ENCODE data around the gene DEPDC1B. TPM values are rescaled to one million over a fixed set of nuclear protein-coding genes. Genes with fewer than 3 reads are reported as not detected.

DEPDC1B gene
- total RNA-seq, 4 donors from 2014 or later = 2.7 to 3.2 (median 2.9) TPM; not detected in 1

GRCh38 chr5:60690326-60690725 is 9.6 kb downstream of the DEPDC1B start:
- intact Hi-C loops (cut with DNase I; ENCODE audit: low total_unique reads) = no loop called here

GRCh38 chr5:60688980-60689379 is 11.0 kb downstream of the DEPDC1B start:
- intact Hi-C loops (cut with DNase I; ENCODE audit: low total_unique reads) (no loop called here), in situ Hi-C loops (cut with MboI; ENCODE audit: low pct_ligation_motif_present in 1 of 4, low pct_unique_long_range_greater_than_20kb in 1 of 4, low sequenced_read_pairs in 3 of 4) (no loop called here)
- H3K27ac ChIP-seq = no peak overlapping the region
- no peaks in the 10 kb centered on the region for H3K36me3 ChIP-seq
- no peak for TF ChIP-seq POLR2A (IDR thresholded peaks at IDR 0.05)
- TF ChIP-seq POLR2AphosphoS5 (IDR thresholded peaks at IDR 0.05) = no peak
- no peak for TF ChIP-seq CTCF (IDR thresholded peaks at IDR 0.05)
- TF ChIP-seq EP300 (IDR thresholded peaks at IDR 0.05; ENCODE audit: low read depth) = no peak
- no peak overlapping the region for H3K4me3 ChIP-seq
- no peak for DNase-seq
- H3K9me3 ChIP-seq = no peaks in the 10 kb centered on the region
- 87% methylated on average over 1 of the region's 1 CpG; no CpG with 5 or more reads in 1 of the 2 donors for WGBS, 2 donors (ENCODE audit: low coverage in 1 of 2)
- H3K4me1 ChIP-seq = no peaks in the 10 kb centered on the region
- no peaks in the 10 kb centered on the region for H3K27me3 ChIP-seq

More at GRCh38 chr5:60690326-60690725, 9.6 kb downstream of the DEPDC1B start:
- H3K4me1 ChIP-seq = no peaks in the 10 kb centered on the region
- no peaks in the 10 kb centered on the region for H3K36me3 ChIP-seq
- no peaks in the 10 kb centered on the region for H3K9me3 ChIP-seq
- 84 to 92% methylated on average over 4 of the region's 4 CpGs for WGBS, 2 donors (ENCODE audit: low coverage in 1 of 2)
- H3K27me3 ChIP-seq = no peaks in the 10 kb centered on the region
- H3K27ac ChIP-seq = no peak overlapping the region
- in situ Hi-C loops (cut with MboI; ENCODE audit: low pct_ligation_motif_present in 1 of 4, low pct_unique_long_range_greater_than_20kb in 1 of 4, low sequenced_read_pairs in 3 of 4) = no loop called here
- TF ChIP-seq POLR2AphosphoS5 (IDR thresholded peaks at IDR 0.05) (no peak), CTCF (IDR thresholded peaks at IDR 0.05) (no peak), POLR2A (IDR thresholded peaks at IDR 0.05) (no peak), EP300 (IDR thresholded peaks at IDR 0.05; ENCODE audit: low read depth) (no peak)
- DNase-seq = no peak
- no peak overlapping the region for H3K4me3 ChIP-seq

- WGBS, 2 donors (ENCODE audit: low coverage in 1 of 2) = 57 to 69% methylated on average over 3 of the region's 3 CpGs
- Histone ChIP-seq H3K27ac (no peak overlapping the region), H3K4me3 (no peak overlapping the region), H3K4me1 (no peaks in the 10 kb centered on the region), H3K27me3 (no peaks in the 10 kb centered on the region), H3K36me3 (no peaks in the 10 kb centered on the region), H3K9me3 (no peaks in the 10 kb centered on the region)
- no peak for DNase-seq
- intact Hi-C loops (cut with DNase I; ENCODE audit: low total_unique reads) (no loop called here), in situ Hi-C loops (cut with MboI; ENCODE audit: low pct_ligation_motif_present in 1 of 4, low pct_unique_long_range_greater_than_20kb in 1 of 4, low sequenced_read_pairs in 3 of 4) (no loop called here)
- TF ChIP-seq CTCF (IDR thresholded peaks at IDR 0.05) = peak in 2 of 5 experiments; percentile 13 to 17
- TF ChIP-seq EP300 (IDR thresholded peaks at IDR 0.05; ENCODE audit: low read depth) = no peak
- no peak for TF ChIP-seq POLR2A (IDR thresholded peaks at IDR 0.05)
These were observed 11.8 kb downstream of the DEPDC1B start for GRCh38 chr5:60687927-60688720.

- TF ChIP-seq POLR2AphosphoS5 (IDR thresholded peaks at IDR 0.05) (no peak), CTCF (IDR thresholded peaks at IDR 0.05) (no peak), EP300 (IDR thresholded peaks at IDR 0.05; ENCODE audit: low read depth) (no peak), POLR2A (IDR thresholded peaks at IDR 0.05) (no peak)
- WGBS, 2 donors (ENCODE audit: low coverage in 1 of 2) = 79 to 86% methylated on average over 4 of the region's 4 CpGs
- no peaks in the 10 kb centered on the region for H3K27me3 ChIP-seq
- no peaks in the 10 kb centered on the region for H3K36me3 ChIP-seq
- in situ Hi-C loops (cut with MboI; ENCODE audit: low pct_ligation_motif_present in 1 of 4, low pct_unique_long_range_greater_than_20kb in 1 of 4, low sequenced_read_pairs in 3 of 4) = no loop called here
- no peaks in the 10 kb centered on the region for H3K4me1 ChIP-seq
- no peaks in the 10 kb centered on the region for H3K9me3 ChIP-seq
- intact Hi-C loops (cut with DNase I; ENCODE audit: low total_unique reads) = no loop called here
- no peak for DNase-seq
- no peak overlapping the region for H3K4me3 ChIP-seq
- no peak overlapping the region for H3K27ac ChIP-seq
These were observed 13.8 kb downstream of the DEPDC1B start for GRCh38 chr5:60686157-60686556.
